Esophagus squamous epithelium (tissue), 4 donors: Measurements from ENCODE around the gene HK2.

ENCODE experiments used
- POLR2A ChIP-seq, 4 donors: fragments of 450-650 bp; IDR thresholded peaks; one replicate each; pipeline ENCODE4 v1.6.1; 2017; ENCODE audit warnings: antibody characterized with exemption in 4 of 4, mild to moderate bottlenecking in 4 of 4, moderate library complexity in 3 of 4
- TF ChIP-seq, protein P1 (sequence below), 6 experiments: fragments of 450-650 bp in 4 of 6; fragments of 200-600 bp in 2 of 6; sonication (generic) in 2 of 6; IDR thresholded peaks; one replicate each; pipeline ENCODE4 v1.5.1; 2016 to 2019; ENCODE audit warnings: antibody characterized with exemption in 6 of 6, mild to moderate bottlenecking in 4 of 6, moderate library complexity in 4 of 6

DNA sequence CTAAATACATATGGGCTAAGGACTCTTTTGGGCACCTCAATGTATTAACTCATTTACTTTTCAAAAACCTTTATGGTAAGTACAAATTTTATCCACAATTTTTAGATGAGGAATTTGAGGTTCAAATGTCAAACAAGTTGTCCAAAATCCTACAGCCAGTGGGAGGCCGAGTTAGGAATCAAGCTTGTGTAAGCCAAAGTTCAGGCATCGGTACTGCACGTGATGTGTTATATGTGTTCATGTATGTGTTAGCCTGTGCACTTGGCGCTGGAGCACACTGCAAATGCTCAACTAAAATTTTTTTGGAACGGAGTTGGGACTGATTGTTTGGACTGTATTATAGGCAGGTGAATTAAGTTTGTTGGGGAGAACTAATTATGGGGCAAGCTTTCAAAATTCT, 22.7 kb downstream of the HK2 start:
- TF ChIP-seq, protein P1, sequence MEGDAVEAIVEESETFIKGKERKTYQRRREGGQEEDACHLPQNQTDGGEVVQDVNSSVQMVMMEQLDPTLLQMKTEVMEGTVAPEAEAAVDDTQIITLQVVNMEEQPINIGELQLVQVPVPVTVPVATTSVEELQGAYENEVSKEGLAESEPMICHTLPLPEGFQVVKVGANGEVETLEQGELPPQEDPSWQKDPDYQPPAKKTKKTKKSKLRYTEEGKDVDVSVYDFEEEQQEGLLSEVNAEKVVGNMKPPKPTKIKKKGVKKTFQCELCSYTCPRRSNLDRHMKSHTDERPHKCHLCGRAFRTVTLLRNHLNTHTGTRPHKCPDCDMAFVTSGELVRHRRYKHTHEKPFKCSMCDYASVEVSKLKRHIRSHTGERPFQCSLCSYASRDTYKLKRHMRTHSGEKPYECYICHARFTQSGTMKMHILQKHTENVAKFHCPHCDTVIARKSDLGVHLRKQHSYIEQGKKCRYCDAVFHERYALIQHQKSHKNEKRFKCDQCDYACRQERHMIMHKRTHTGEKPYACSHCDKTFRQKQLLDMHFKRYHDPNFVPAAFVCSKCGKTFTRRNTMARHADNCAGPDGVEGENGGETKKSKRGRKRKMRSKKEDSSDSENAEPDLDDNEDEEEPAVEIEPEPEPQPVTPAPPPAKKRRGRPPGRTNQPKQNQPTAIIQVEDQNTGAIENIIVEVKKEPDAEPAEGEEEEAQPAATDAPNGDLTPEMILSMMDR (IDR thresholded peaks at IDR 0.05) = no peak
- TF ChIP-seq POLR2A (IDR thresholded peaks at IDR 0.05) = no peak
